Prostate gland (tissue), 2 donors: ENCODE measurements around the gene RUSF1.

Experiments used
- POLR2A ChIP-seq: fragments of 450-650 bp; IDR thresholded peaks from one replicate; pipeline ENCODE4 v1.6.1; 2016; ENCODE audit warnings: antibody characterized with exemption, mild to moderate bottlenecking
- POLR2AphosphoS5 ChIP-seq: sonication (generic); formaldehyde crosslinking; IDR thresholded peaks from one replicate; pipeline ENCODE4 v1.6.1; 2017; ENCODE audit warnings: antibody characterized with exemption
- TF ChIP-seq, protein P1 (sequence below), 4 experiments: fragments of 200-600 bp in 2 of 4; fragments of 450-650 bp in 2 of 4; sonication (generic) in 2 of 4; IDR thresholded peaks; 1 replicate in 3 of 4; 2 replicates in 1 of 4; pipeline ENCODE4 v1.5.1; 2016 to 2019; ENCODE audit warnings: antibody characterized with exemption in 4 of 4, mild to moderate bottlenecking in 2 of 4, moderate library complexity in 2 of 4

DNA sequence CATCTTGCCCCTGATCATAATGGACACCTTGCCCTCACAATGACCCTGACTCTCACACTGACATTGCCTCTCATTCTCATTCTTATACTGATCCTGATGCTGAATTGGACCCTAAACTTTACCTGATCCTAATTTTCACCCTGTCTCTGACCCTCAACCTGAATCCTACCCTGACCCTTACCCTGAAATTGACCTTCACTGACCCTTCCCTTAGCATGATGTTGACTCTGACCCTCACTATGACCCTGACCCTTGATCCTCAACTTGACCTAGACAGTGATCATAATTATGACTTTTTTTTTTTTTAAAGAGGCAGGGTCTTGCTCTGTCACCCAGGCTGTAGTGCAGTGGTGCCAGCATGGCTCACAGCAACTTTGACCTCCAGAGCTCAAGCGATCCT, 22.9 kb upstream of the RUSF1 start:
- TF ChIP-seq, protein P1, sequence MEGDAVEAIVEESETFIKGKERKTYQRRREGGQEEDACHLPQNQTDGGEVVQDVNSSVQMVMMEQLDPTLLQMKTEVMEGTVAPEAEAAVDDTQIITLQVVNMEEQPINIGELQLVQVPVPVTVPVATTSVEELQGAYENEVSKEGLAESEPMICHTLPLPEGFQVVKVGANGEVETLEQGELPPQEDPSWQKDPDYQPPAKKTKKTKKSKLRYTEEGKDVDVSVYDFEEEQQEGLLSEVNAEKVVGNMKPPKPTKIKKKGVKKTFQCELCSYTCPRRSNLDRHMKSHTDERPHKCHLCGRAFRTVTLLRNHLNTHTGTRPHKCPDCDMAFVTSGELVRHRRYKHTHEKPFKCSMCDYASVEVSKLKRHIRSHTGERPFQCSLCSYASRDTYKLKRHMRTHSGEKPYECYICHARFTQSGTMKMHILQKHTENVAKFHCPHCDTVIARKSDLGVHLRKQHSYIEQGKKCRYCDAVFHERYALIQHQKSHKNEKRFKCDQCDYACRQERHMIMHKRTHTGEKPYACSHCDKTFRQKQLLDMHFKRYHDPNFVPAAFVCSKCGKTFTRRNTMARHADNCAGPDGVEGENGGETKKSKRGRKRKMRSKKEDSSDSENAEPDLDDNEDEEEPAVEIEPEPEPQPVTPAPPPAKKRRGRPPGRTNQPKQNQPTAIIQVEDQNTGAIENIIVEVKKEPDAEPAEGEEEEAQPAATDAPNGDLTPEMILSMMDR (IDR thresholded peaks at IDR 0.05) = no peak
- TF ChIP-seq POLR2A (no peak), POLR2AphosphoS5 (no peak)
